Osteocyte (in vitro differentiated cells): ENCODE measurements around the gene ATP6AP1. TPM values are rescaled to one million over a fixed set of nuclear protein-coding genes. Genes with fewer than 3 reads are reported as not detected.

Source experiments
- DNase-seq: peaks from one replicate; pipeline ENCODE4 v3.0.0; 2021; ENCODE audit warnings: mixed read lengths; ENCODE audit not compliant: unreplicated experiment; ENCODE audit errors: extremely low spot score
- H3K27ac Mint-ChIP-seq: one replicate; pipeline ENCODE4 v1.8.0; 2021; ENCODE audit warnings: mild to moderate bottlenecking, mixed read lengths; ENCODE audit not compliant: unreplicated experiment
- H3K27me3 Mint-ChIP-seq: one replicate; pipeline ENCODE4 v1.8.0; 2021; ENCODE audit warnings: mixed read lengths; ENCODE audit not compliant: unreplicated experiment
- H3K36me3 Mint-ChIP-seq: one replicate; pipeline ENCODE4 v1.8.0; 2021; ENCODE audit warnings: mixed read lengths; ENCODE audit not compliant: unreplicated experiment
- H3K4me1 Mint-ChIP-seq: one replicate; pipeline ENCODE4 v1.8.0; 2021; ENCODE audit warnings: mixed read lengths; ENCODE audit not compliant: unreplicated experiment
- H3K4me3 Mint-ChIP-seq: one replicate; pipeline ENCODE4 v1.8.0; 2021; ENCODE audit warnings: mild to moderate bottlenecking, moderate library complexity, mixed read lengths; ENCODE audit not compliant: unreplicated experiment
- H3K9me3 Mint-ChIP-seq: one replicate; pipeline ENCODE4 v1.8.0; 2021; ENCODE audit warnings: mixed read lengths; ENCODE audit not compliant: unreplicated experiment
- CTCF ChIP-seq: fragments of 200-600 bp; sonication (generic); IDR thresholded peaks from 2 replicates; pipeline ENCODE4 v1.5.0; 2021; ENCODE audit warnings: antibody characterized with exemption, mild to moderate bottlenecking, moderate library complexity
- total RNA-seq: library from RNA; stranded (reverse); gene quantifications from 2 replicates; pipeline ENCODE4 v1.2.1, GENCODE V29; 2021

Gene ATP6AP1
- total RNA-seq, 1 donor from 2014 or later, result 144 TPM

- Mint-ChIP-seq H3K9me3 (no peaks in the 10 kb centered on the region), H3K4me1 (peaks cover 23% of the 10 kb centered on the region), H3K27ac (peak overlapping the region; percentile 47), H3K27me3 (no peaks in the 10 kb centered on the region), H3K4me3 (peak overlapping the region; percentile 68), H3K36me3 (no peaks in the 10 kb centered on the region)
- TF ChIP-seq CTCF, result no peak
- DNase-seq, result peak; percentile 84
These were observed 16.5 kb upstream of the ATP6AP1 start for GRCh38 chrX:154411981-154412340.

- H3K27ac Mint-ChIP-seq, result no peak overlapping the region
- DNase-seq, result no peak
- H3K4me1 Mint-ChIP-seq, result peaks cover 23% of the 10 kb centered on the region
- no peaks in the 10 kb centered on the region for H3K27me3 Mint-ChIP-seq
- H3K9me3 Mint-ChIP-seq, result no peaks in the 10 kb centered on the region
- H3K4me3 Mint-ChIP-seq, result peak overlapping the region; percentile 68
- no peak for TF ChIP-seq CTCF
- H3K36me3 Mint-ChIP-seq, result no peaks in the 10 kb centered on the region
These were observed 16.0 kb upstream of the ATP6AP1 start for GRCh38 chrX:154412468-154412867.

GRCh38 chrX:154413142-154413541 lies 15.3 kb upstream of the ATP6AP1 start:
- peak; percentile 80 for DNase-seq
- Mint-ChIP-seq H3K27ac (no peak overlapping the region), H3K27me3 (no peaks in the 10 kb centered on the region), H3K36me3 (no peaks in the 10 kb centered on the region), H3K4me1 (peaks cover 22% of the 10 kb centered on the region), H3K9me3 (no peaks in the 10 kb centered on the region), H3K4me3 (no peak overlapping the region)
- no peak for TF ChIP-seq CTCF

- Mint-ChIP-seq H3K4me3 (no peak overlapping the region), H3K27ac (no peak overlapping the region), H3K4me1 (peaks cover 3% of the 10 kb centered on the region), H3K27me3 (no peaks in the 10 kb centered on the region), H3K36me3 (peaks cover 4% of the 10 kb centered on the region), H3K9me3 (no peaks in the 10 kb centered on the region)
- DNase-seq, result no peak
- no peak for TF ChIP-seq CTCF
These were observed 11.3 kb upstream of the ATP6AP1 start for GRCh38 chrX:154417157-154417556.

- no peak overlapping the region for H3K27ac Mint-ChIP-seq
- H3K9me3 Mint-ChIP-seq, result no peaks in the 10 kb centered on the region
- TF ChIP-seq CTCF, result no peak
- no peaks in the 10 kb centered on the region for H3K4me1 Mint-ChIP-seq
- H3K4me3 Mint-ChIP-seq, result no peak overlapping the region
- H3K36me3 Mint-ChIP-seq, result peaks cover 4% of the 10 kb centered on the region
- no peaks in the 10 kb centered on the region for H3K27me3 Mint-ChIP-seq
- DNase-seq, result no peak
These were observed 9.3 kb upstream of the ATP6AP1 start for GRCh38 chrX:154419189-154419588.
